HEK293 (cell line): ENCODE measurements around the gene MPZL2.
A peak's percentile ranks its signal among the peaks of the same experiment; 100 is the strongest.

Source experiments
- CTCF ChIA-PET: fragments of 350-600 bp; formaldehyde crosslinking; extraction: SDS; loops from one replicate; lab custom pipeline; 2021; ENCODE audit warnings: antibody characterized with exemption; lab: Yijun Ruan, JAX
- POLR2A ChIA-PET: fragments of 300-600 bp; formaldehyde crosslinking; extraction: SDS; loops from one replicate; lab custom pipeline; 2020; ENCODE audit warnings: antibody characterized with exemption, inconsistent platforms; lab: Yijun Ruan, JAX
- H3K27ac ChIP-seq: fragments of 200-500 bp; sonication (Bioruptor generic); 2 replicates; pipeline ENCODE4 v1.5.1; 2014; ENCODE audit warnings: low read depth, low read length, control low read depth, inconsistent platforms; ENCODE audit errors: extremely low read depth
- H3K36me3 ChIP-seq, 2 experiments: fragments of 200-500 bp in 1 of 2; sonication (Bioruptor generic) in 1 of 2; 1 replicate in 1 of 2; 2 replicates in 1 of 2; pipeline ENCODE4 v1.5.1; 2014 to 2017; ENCODE audit warnings: inconsistent platforms in 2 of 2, low read length in 2 of 2; ENCODE audit not compliant: control insufficient read depth in 2 of 2, insufficient read depth in 1 of 2
- H3K4me1 ChIP-seq: fragments of 200-500 bp; sonication (Bioruptor generic); 2 replicates; pipeline ENCODE4 v1.5.1; 2014; ENCODE audit warnings: mild to moderate bottlenecking, low read length, inconsistent platforms; ENCODE audit not compliant: control insufficient read depth, insufficient read depth
- H3K4me3 ChIP-seq: 2 replicates; pipeline ENCODE4 v1.5.1; 2011; ENCODE audit warnings: low read depth, mild to moderate bottlenecking, control low read depth, low read length, moderate library complexity
- H3K9me3 ChIP-seq: fragments of 200-500 bp; sonication (Bioruptor generic); 2 replicates; pipeline ENCODE4 v1.5.1; 2014; ENCODE audit warnings: low read depth, low read length, inconsistent platforms; ENCODE audit not compliant: control insufficient read depth, insufficient read depth
- GLIS1 ChIP-seq: fragments of 450-650 bp; formaldehyde crosslinking; IDR thresholded peaks from 2 replicates; pipeline ENCODE4 v1.5.1; 2016; ENCODE audit warnings: missing biosample characterization, missing genetic modification characterization
- IKZF3 ChIP-seq: fragments of 450-650 bp; IDR thresholded peaks from 2 replicates; pipeline ENCODE4 v1.5.0; 2018; ENCODE audit warnings: missing biosample characterization, mild to moderate bottlenecking, missing genetic modification characterization, moderate library complexity
- PRDM1 ChIP-seq: fragments of 450-650 bp; formaldehyde crosslinking; IDR thresholded peaks from 2 replicates; pipeline ENCODE4; 2016; ENCODE audit warnings: missing biosample characterization, missing genetic modification characterization
- RBAK ChIP-seq: fragments of 450-650 bp; formaldehyde crosslinking; IDR thresholded peaks from 2 replicates; pipeline ENCODE4 v1.5.1; 2016; ENCODE audit warnings: missing biosample characterization, missing genetic modification characterization
- SETDB1 ChIP-seq: IDR thresholded peaks from one replicate; pipeline ENCODE4 v1.6.1; 2017; ENCODE audit warnings: mild to moderate bottlenecking, low read length, moderate library complexity, mixed read lengths; ENCODE audit not compliant: insufficient read length
- TRIM28 ChIP-seq: IDR thresholded peaks from 2 replicates; pipeline ENCODE4 v1.6.1; 2011; ENCODE audit warnings: low read length, control low read depth, borderline replicate concordance
- YY2 ChIP-seq: fragments of 450-650 bp; formaldehyde crosslinking; IDR thresholded peaks from 2 replicates; pipeline ENCODE4 v1.5.1; 2016; ENCODE audit warnings: missing biosample characterization, missing genetic modification characterization
- ZBTB17 ChIP-seq: fragments of 450-650 bp; formaldehyde crosslinking; IDR thresholded peaks from 2 replicates; pipeline ENCODE4 v1.5.1; 2016; ENCODE audit warnings: missing biosample characterization, missing genetic modification characterization
- ZBTB21 ChIP-seq: fragments of 450-650 bp; formaldehyde crosslinking; IDR thresholded peaks from 2 replicates; pipeline ENCODE4 v1.5.1; 2017; ENCODE audit warnings: missing biosample characterization, missing genetic modification characterization
- ZBTB7A ChIP-seq: fragments of 450-650 bp; formaldehyde crosslinking; IDR thresholded peaks from 2 replicates; pipeline ENCODE4 v1.5.1; 2016; ENCODE audit warnings: low read depth, missing biosample characterization, missing genetic modification characterization
- ZEB2 ChIP-seq: fragments of 450-650 bp; formaldehyde crosslinking; IDR thresholded peaks from 2 replicates; pipeline ENCODE4 v1.5.1; 2016; ENCODE audit warnings: missing biosample characterization, missing genetic modification characterization
- ZFP41 ChIP-seq: fragments of 450-650 bp; formaldehyde crosslinking; IDR thresholded peaks from 2 replicates; pipeline ENCODE4 v1.5.1; 2016; ENCODE audit warnings: missing biosample characterization, missing genetic modification characterization, borderline replicate concordance
- ZNF248 ChIP-seq: fragments of 450-650 bp; formaldehyde crosslinking; IDR thresholded peaks from 2 replicates; pipeline ENCODE4 v1.5.1; 2017; ENCODE audit warnings: missing biosample characterization, missing genetic modification characterization
- ZNF324 ChIP-seq: fragments of 450-650 bp; formaldehyde crosslinking; IDR thresholded peaks from 2 replicates; pipeline ENCODE4 v1.5.1; 2016; ENCODE audit warnings: missing biosample characterization, missing genetic modification characterization
- ZNF341 ChIP-seq: fragments of 450-650 bp; formaldehyde crosslinking; IDR thresholded peaks from 2 replicates; pipeline ENCODE4; 2016; ENCODE audit warnings: low read depth, missing biosample characterization, missing genetic modification characterization
- ZNF514 ChIP-seq: fragments of 450-650 bp; formaldehyde crosslinking; IDR thresholded peaks from 2 replicates; pipeline ENCODE4 v1.5.1; 2016; ENCODE audit warnings: missing biosample characterization, missing genetic modification characterization
- ZNF529 ChIP-seq: fragments of 450-650 bp; formaldehyde crosslinking; IDR thresholded peaks from 2 replicates; pipeline ENCODE4 v1.5.1; 2017; ENCODE audit warnings: missing genetic modification characterization, missing biosample characterization; ENCODE audit not compliant: insufficient replicate concordance
- ZNF76 ChIP-seq: fragments of 450-650 bp; formaldehyde crosslinking; IDR thresholded peaks from 2 replicates; pipeline ENCODE4; 2016; ENCODE audit warnings: low read depth, missing biosample characterization, missing genetic modification characterization, borderline replicate concordance
- ZNF837 ChIP-seq: fragments of 450-650 bp; formaldehyde crosslinking; IDR thresholded peaks from 2 replicates; pipeline ENCODE4 v1.5.1; 2016; ENCODE audit warnings: missing biosample characterization, missing genetic modification characterization
- ZNF843 ChIP-seq: fragments of 450-650 bp; formaldehyde crosslinking; IDR thresholded peaks from 2 replicates; pipeline ENCODE4 v1.5.1; 2016; ENCODE audit warnings: missing biosample characterization, missing genetic modification characterization
- TF ChIP-seq, protein P1 (sequence below): fragments of 450-650 bp; formaldehyde crosslinking; IDR thresholded peaks from 2 replicates; pipeline ENCODE4 v1.5.1; 2016; ENCODE audit warnings: missing biosample characterization, missing genetic modification characterization
- TF ChIP-seq, protein P2 (sequence below): fragments of 450-650 bp; formaldehyde crosslinking; IDR thresholded peaks from 2 replicates; pipeline ENCODE4 v1.5.1; 2017; ENCODE audit warnings: missing biosample characterization, missing genetic modification characterization
- TF ChIP-seq, protein P3 (sequence below): IDR thresholded peaks from 2 replicates; pipeline ENCODE4 v1.6.1; 2011; ENCODE audit warnings: mild to moderate bottlenecking, low read depth, low read length, borderline replicate concordance
- TF ChIP-seq, protein P4 (sequence below): fragments of 450-650 bp; formaldehyde crosslinking; IDR thresholded peaks from 2 replicates; pipeline ENCODE4 v1.5.1; 2016; ENCODE audit warnings: missing biosample characterization, missing genetic modification characterization
- TF ChIP-seq, protein P5 (sequence below): fragments of 450-650 bp; formaldehyde crosslinking; IDR thresholded peaks from 2 replicates; pipeline ENCODE4 v1.5.1; 2016; ENCODE audit warnings: missing biosample characterization, missing genetic modification characterization, low read depth
- TF ChIP-seq, protein P6 (sequence below): fragments of 450-650 bp; IDR thresholded peaks from 2 replicates; pipeline ENCODE4 v1.5.1; 2018; ENCODE audit warnings: missing biosample characterization, missing genetic modification characterization
- TF ChIP-seq, protein P7 (sequence below): fragments of 450-650 bp; formaldehyde crosslinking; IDR thresholded peaks from 2 replicates; pipeline ENCODE4 v1.5.1; 2016; ENCODE audit warnings: missing biosample characterization, missing genetic modification characterization

MPZL2 gene

DNA sequence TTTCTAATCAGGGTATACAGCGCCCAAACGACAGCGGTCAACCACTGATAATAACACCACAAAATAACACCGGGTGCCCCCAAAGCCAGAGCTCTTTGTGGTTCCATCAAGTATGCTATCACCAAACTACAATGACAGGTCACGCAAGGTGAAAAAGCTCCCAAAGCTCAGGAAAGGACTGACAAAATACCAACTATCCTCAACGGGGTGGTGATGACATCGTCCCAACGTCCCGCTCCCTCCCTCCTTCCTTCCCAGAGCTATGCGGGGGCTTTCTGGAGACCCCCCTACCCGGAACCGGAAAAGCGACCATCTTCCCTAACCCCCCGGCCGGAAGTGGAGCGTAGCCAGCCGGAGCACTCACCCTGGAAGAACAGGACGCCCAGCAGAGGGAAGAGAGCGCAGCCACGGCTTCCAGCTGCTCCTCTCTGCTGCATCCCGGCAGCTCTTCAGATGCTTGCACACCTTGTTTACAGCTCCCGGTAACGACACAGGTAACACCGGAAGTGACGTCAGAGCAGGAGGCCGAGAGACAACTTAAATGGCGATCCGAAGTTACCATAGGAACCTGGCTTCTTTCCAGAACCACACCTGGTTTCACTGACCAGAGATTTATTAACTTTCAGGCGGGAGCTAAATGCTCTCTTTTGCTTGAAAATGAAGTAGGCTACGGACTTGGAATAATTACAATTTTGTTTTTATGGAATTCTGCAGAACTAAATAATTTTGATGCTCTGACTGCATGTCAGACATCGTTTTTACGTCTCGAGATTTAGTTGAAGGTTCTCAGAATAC, 12.0 kb downstream of the MPZL2 start, which contains the start of gene MPZL3:
Gene MPZL3, minus strand, starts transcription at position 508 of the 795 bp plus-strand sequence. Its CDS starts 71 bp downstream, at position 437.
- Histone ChIP-seq H3K4me3 (peak within 1 kb of the TSS; percentile 94), H3K27ac (peak within 1 kb of the TSS; percentile 86), H3K9me3 (no peaks in the 10 kb centered on the region), H3K4me1 (no peaks in the 10 kb centered on the region), H3K36me3 (no peaks in the 10 kb centered on the region)
- CTCF ChIA-PET: interaction anchor here (0.7 to 1.4 kb wide), 6 partner anchors 9 to 318 kb away, joined by 3 to 6 read pairs (median 4); partner anchors contain the start of gene MPZL2
- POLR2A ChIA-PET: interaction anchor here (0.6 to 2.5 kb wide), 9 partner anchors 11 to 369 kb away, joined by 3 to 12 read pairs (median 3); partner anchors contain the start of genes KMT2A, MPZL2 and UBE4A
- TF ChIP-seq, protein P1, sequence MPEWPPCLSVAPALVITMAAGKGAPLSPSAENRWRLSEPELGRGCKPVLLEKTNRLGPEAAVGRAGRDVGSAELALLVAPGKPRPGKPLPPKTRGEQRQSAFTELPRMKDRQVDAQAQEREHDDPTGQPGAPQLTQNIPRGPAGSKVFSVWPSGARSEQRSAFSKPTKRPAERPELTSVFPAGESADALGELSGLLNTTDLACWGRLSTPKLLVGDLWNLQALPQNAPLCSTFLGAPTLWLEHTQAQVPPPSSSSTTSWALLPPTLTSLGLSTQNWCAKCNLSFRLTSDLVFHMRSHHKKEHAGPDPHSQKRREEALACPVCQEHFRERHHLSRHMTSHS (tag by site-specific recombination): no peak
- TF ChIP-seq, protein P2, sequence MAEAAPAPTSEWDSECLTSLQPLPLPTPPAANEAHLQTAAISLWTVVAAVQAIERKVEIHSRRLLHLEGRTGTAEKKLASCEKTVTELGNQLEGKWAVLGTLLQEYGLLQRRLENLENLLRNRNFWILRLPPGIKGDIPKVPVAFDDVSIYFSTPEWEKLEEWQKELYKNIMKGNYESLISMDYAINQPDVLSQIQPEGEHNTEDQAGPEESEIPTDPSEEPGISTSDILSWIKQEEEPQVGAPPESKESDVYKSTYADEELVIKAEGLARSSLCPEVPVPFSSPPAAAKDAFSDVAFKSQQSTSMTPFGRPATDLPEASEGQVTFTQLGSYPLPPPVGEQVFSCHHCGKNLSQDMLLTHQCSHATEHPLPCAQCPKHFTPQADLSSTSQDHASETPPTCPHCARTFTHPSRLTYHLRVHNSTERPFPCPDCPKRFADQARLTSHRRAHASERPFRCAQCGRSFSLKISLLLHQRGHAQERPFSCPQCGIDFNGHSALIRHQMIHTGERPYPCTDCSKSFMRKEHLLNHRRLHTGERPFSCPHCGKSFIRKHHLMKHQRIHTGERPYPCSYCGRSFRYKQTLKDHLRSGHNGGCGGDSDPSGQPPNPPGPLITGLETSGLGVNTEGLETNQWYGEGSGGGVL (tag by site-specific recombination): 0 out of 2 replicates have a peak, but pooled peaks have one; percentile 46
- no peak for TF ChIP-seq ZNF837
- TF ChIP-seq IKZF3 (tag by site-specific recombination): peak; percentile 54; the same call in 1 of the 2 replicates
- TF ChIP-seq, protein P3, sequence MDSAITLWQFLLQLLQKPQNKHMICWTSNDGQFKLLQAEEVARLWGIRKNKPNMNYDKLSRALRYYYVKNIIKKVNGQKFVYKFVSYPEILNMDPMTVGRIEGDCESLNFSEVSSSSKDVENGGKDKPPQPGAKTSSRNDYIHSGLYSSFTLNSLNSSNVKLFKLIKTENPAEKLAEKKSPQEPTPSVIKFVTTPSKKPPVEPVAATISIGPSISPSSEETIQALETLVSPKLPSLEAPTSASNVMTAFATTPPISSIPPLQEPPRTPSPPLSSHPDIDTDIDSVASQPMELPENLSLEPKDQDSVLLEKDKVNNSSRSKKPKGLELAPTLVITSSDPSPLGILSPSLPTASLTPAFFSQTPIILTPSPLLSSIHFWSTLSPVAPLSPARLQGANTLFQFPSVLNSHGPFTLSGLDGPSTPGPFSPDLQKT: peak; percentile 62; the same call in 1 of the 2 replicates
- TF ChIP-seq ZBTB21 (tag by site-specific recombination): peak; percentile 94
- TF ChIP-seq ZNF341 (tag by site-specific recombination): peak; percentile 75
- TF ChIP-seq GLIS1: peak; percentile 19; the same call in 1 of the 2 replicates
- TF ChIP-seq, protein P4, sequence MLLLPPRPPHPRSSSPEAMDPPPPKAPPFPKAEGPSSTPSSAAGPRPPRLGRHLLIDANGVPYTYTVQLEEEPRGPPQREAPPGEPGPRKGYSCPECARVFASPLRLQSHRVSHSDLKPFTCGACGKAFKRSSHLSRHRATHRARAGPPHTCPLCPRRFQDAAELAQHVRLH (tag by site-specific recombination): peak; percentile 100
- peak; percentile 79 for TF ChIP-seq YY2 (tag by site-specific recombination)
- peak; percentile 37; the same call in 1 of the 2 replicates for TF ChIP-seq ZNF324
- no peak for TF ChIP-seq RBAK (tag by site-specific recombination)
- no peak for TF ChIP-seq ZNF529 (tag by site-specific recombination)
- TF ChIP-seq, protein P5, sequence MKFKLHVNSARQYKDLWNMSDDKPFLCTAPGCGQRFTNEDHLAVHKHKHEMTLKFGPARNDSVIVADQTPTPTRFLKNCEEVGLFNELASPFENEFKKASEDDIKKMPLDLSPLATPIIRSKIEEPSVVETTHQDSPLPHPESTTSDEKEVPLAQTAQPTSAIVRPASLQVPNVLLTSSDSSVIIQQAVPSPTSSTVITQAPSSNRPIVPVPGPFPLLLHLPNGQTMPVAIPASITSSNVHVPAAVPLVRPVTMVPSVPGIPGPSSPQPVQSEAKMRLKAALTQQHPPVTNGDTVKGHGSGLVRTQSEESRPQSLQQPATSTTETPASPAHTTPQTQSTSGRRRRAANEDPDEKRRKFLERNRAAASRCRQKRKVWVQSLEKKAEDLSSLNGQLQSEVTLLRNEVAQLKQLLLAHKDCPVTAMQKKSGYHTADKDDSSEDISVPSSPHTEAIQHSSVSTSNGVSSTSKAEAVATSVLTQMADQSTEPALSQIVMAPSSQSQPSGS (tag by site-specific recombination): peak; percentile 91
- TF ChIP-seq ZFP41 (tag by site-specific recombination): no peak
- TF ChIP-seq PRDM1 (tag by site-specific recombination): 0 out of 2 replicates have a peak, but pooled peaks have one; percentile 17
- TF ChIP-seq, protein P6, sequence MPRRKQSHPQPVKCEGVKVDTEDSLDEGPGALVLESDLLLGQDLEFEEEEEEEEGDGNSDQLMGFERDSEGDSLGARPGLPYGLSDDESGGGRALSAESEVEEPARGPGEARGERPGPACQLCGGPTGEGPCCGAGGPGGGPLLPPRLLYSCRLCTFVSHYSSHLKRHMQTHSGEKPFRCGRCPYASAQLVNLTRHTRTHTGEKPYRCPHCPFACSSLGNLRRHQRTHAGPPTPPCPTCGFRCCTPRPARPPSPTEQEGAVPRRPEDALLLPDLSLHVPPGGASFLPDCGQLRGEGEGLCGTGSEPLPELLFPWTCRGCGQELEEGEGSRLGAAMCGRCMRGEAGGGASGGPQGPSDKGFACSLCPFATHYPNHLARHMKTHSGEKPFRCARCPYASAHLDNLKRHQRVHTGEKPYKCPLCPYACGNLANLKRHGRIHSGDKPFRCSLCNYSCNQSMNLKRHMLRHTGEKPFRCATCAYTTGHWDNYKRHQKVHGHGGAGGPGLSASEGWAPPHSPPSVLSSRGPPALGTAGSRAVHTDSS: no peak
- peak; percentile 21; the same call in 1 of the 2 replicates for TF ChIP-seq ZNF843 (tag by site-specific recombination)
- no peak for TF ChIP-seq ZNF248 (tag by site-specific recombination)
- TF ChIP-seq ZBTB17 (tag by site-specific recombination): peak; percentile 90
- peak; percentile 62; the same call in 1 of the 2 replicates for TF ChIP-seq ZNF76 (tag by site-specific recombination)
- peak; percentile 34; the same call in 1 of the 2 replicates for TF ChIP-seq TRIM28
- TF ChIP-seq ZBTB7A (tag by site-specific recombination): peak; percentile 65; the same call in 1 of the 2 replicates
- TF ChIP-seq ZNF514 (tag by site-specific recombination): no peak
- peak; percentile 99 for TF ChIP-seq ZEB2 (tag by site-specific recombination)
- peak; percentile 90 for TF ChIP-seq SETDB1
- TF ChIP-seq, protein P7, sequence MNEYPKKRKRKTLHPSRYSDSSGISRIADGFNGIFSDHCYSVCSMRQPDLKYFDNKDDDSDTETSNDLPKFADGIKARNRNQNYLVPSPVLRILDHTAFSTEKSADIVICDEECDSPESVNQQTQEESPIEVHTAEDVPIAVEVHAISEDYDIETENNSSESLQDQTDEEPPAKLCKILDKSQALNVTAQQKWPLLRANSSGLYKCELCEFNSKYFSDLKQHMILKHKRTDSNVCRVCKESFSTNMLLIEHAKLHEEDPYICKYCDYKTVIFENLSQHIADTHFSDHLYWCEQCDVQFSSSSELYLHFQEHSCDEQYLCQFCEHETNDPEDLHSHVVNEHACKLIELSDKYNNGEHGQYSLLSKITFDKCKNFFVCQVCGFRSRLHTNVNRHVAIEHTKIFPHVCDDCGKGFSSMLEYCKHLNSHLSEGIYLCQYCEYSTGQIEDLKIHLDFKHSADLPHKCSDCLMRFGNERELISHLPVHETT (tag by site-specific recombination): peak; percentile 53; the same call in 1 of the 2 replicates
